Gastrocnemius medialis (tissue), 4 donors: ENCODE data around the gene TLR5.

Experiments
- CTCF ChIP-seq, 5 experiments: fragments of 450-650 bp in 3 of 5; fragments of 200-600 bp in 2 of 5; sonication (generic) in 2 of 5; IDR thresholded peaks in 4 of 5; conservative IDR thresholded peaks in 1 of 5; 1 replicate in 4 of 5; 2 replicates in 1 of 5; pipeline ENCODE4 v1.5.1; 2016 to 2019; ENCODE audit warnings: antibody characterized with exemption in 5 of 5, mild to moderate bottlenecking in 3 of 5, moderate library complexity in 3 of 5
- POLR2A ChIP-seq, 2 donors: fragments of 450-650 bp; IDR thresholded peaks; one replicate each; pipeline ENCODE4 v1.6.1; 2017; ENCODE audit warnings: antibody characterized with exemption in 2 of 2, mild to moderate bottlenecking in 2 of 2, moderate library complexity in 2 of 2

- TF ChIP-seq CTCF (IDR thresholded peaks at IDR 0.05 in 4 of 5, conservative IDR thresholded peaks at IDR 0.05 in 1 of 5): no peak
- TF ChIP-seq POLR2A (IDR thresholded peaks at IDR 0.05): no peak
Observed at GRCh38 chr1:223062177-223062576, 80.9 kb downstream of the TLR5 start.
